ENCODE data around the gene BRD4.
"Not testable (repeated sequence)": the region's sequence is repeated elsewhere in the genome, so short reads cannot be mapped to it uniquely, and the experiment has no call there.

Gene BRD4

DNA sequence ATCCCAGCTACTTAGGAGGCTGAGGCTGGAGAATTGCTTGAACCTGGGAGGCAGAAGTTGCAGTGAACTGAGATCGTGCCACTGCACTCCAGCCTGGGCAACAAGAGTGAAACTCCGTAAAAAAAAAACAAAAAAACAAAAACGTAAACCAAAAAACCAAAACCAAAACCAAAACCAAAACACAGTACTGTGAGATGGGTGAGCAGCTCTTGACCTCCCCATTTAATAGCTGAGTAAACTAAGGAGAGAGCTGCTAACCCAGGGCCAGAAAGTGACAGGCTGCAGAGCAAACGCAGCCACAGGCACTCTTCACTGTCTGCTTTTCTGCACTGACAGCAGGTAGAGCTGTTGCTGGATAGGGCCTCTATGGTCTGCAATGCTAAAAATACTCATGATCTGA is 27.7 kb upstream of the BRD4 start:
- not testable (repeated sequence) for DNase-seq (ENCODE audit: low read depth)

DNA sequence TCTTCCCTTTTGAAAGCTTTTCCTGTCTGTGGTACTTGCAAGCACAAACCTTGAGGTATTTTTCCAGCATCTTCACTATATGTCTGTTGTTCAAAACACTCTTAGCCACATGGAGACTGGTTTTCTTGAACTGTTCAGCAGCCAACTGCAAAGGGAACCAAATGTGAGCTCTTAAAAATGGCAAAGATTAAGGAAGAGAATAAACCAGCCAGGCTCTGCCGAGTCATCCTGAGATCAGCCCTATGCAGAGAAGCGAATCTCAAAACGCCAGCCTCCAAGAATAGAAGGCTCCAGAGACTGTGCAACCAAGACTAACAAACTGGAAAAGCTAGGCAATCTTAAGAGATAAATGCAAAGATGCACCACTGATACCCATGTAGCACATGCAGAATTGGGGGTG is 26.6 kb upstream of the BRD4 start:
- DNase-seq (ENCODE audit: low read depth): peak; percentile 30

DNA sequence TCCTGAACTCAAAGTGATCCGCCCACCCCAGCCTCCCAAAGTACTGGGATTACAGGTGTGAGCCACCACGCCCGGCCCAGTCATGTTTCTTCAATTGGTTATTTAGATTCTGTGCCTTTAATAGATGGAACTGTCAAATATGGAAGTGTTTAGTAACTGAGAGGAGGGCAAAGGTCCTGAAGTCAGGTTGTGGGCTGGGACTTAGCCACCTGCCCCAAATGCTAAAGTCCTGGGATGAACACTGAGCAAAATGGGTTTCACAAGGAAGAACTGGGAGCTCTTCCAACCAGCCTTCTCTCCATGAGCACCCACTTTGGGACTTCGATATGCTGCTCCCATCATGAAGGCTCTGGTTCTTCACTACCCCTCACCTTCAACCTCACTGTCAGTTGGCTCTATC is 25.6 kb upstream of the BRD4 start:
- DNase-seq (ENCODE audit: low read depth): no peak

GRCh38 chr19:15354566-15355296 is 22.4 kb upstream of the BRD4 start:
- no peak for DNase-seq (ENCODE audit: low read depth)

- no peak for DNase-seq (ENCODE audit: low read depth)
These were observed 21.6 kb upstream of the BRD4 start for GRCh38 chr19:15353908-15354307.

DNA sequence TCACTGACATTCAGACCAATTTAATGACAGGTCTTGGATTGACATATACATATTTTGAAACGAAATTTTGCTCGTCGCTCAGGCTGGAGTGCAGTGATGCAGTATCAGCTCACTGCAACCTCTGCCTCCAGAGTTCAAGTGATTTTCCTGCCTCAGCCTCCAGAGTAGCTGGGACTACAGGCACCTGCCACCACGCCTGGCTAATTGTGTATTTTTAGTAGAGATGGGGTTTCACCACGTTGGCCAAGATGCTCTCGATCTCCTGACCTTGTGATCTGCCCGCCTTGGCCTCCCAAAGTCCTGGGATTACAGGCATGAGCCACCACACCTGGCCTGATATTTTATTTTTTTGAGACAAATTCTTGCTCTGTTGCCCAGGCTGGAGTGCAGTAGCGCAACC is 20.2 kb upstream of the BRD4 start:
- not testable (repeated sequence) for DNase-seq (ENCODE audit: low read depth)

GRCh38 chr19:15341328-15341727 is 9.0 kb upstream of the BRD4 start:
- not testable (repeated sequence) for DNase-seq (ENCODE audit: low read depth)

GRCh38 chr19:15340086-15340485 is 7.7 kb upstream of the BRD4 start:
- DNase-seq (ENCODE audit: low read depth): no peak

- DNase-seq (ENCODE audit: low read depth): no peak
These were observed 4.9 kb upstream of the BRD4 start for GRCh38 chr19:15337202-15337601.

DNA sequence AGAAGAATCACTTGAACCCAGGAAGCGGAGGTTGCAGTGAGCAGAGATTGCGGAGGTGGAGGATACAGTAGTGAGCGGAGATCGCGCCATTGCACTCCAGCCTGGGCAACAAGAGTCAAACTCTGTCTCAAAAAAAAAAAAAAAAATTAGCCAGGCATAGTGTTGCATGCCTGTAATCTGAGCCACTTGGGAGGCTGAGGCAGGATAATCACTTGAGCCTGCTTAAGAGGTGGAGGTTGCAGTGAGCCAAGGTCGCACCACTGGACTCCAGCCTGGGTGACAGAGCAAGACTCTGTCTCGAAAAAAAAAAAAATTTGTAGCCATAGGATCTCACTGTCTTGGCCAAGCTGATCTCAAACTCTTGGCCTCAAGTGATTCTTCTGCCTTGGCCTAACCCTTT is 3.7 kb upstream of the BRD4 start:
- not testable (repeated sequence) for DNase-seq (ENCODE audit: low read depth)

GRCh38 chr19:15331419-15332310 is 674 bp downstream of the BRD4 start:
- no peak for DNase-seq (ENCODE audit: low read depth)

- no peak for DNase-seq (ENCODE audit: low read depth)
These were observed 1.4 kb downstream of the BRD4 start for GRCh38 chr19:15330801-15331418.

DNA sequence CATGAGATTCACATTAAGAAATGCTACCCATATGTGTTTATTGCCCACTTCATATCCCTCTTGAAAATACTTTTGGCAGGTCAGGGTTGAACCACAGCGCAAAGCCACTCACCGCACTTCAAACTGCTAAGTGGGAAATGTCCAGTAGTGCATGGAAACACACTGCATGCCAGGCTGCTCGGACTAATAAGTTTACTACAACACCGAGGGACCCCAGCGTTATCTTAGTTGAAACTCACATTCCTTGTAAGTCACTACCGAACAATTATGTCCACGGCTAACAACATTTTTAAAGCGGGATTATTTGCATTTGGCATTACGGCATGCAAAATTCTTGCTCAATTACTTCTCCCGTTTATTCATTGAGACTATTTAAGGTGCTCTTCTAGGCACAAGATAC is 4.0 kb downstream of the BRD4 start:
- DNase-seq (ENCODE audit: low read depth): no peak

- DNase-seq (ENCODE audit: low read depth): no peak
These were observed 7.4 kb downstream of the BRD4 start for GRCh38 chr19:15324791-15325519.

DNA sequence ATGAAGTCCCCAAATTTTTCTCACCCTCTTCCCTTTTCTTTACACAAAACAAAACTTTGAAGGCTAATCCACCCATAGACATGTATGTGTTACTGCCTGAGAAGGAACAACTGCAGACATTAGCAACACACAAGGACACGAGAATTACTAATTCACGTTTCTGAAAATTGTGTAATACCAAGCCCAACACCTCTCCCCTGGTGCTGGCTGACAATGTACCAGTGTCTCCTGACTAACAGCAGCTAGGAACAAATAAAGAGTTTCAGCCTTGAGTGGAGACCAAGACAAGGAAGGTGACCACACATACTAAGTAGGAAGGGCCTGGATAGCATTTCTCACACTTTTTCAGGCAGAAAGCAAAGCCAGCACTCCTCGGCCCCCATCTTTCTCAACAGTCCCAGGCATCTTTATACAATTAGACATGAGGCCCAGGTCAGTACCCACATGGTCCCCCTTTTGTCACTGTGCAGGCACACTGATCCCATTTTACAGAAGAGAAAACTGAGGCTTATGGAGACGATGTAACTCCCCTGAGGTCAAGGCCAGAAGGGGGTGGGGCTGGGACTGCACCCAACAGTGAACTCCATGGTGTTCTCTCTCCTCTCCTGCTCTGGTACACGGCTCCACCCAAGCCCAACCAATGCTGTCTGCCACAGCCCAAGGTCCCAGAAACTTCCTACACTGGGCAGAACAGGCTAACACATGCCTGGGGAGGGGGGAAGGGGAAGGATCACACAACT is 8.7 kb downstream of the BRD4 start:
- no peak for DNase-seq (ENCODE audit: low read depth)

- DNase-seq (ENCODE audit: low read depth): no peak
These were observed 10.6 kb downstream of the BRD4 start for GRCh38 chr19:15321739-15322138.

DNA sequence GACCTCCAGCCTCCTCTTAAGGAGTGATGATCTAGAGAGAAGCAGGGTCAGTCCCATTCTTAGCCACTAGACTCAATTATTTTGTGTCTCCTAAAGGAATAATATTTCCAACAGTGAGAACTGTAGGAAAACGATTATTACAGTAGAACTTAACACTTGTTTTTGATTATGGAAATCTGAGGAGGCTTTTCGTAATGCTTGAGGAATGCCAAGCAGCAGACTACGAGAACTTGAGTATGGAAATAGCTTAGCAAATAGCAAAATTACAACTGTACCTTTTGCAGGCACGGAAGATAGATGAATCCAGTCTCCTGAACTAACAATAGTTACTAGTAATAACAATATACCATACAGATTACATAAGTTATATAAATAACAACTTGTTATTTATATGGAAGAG is 12.2 kb downstream of the BRD4 start:
- no peak for DNase-seq (ENCODE audit: low read depth)

- no peak for DNase-seq (ENCODE audit: low read depth)
These were observed 14.1 kb downstream of the BRD4 start for GRCh38 chr19:15318241-15318691.

DNA sequence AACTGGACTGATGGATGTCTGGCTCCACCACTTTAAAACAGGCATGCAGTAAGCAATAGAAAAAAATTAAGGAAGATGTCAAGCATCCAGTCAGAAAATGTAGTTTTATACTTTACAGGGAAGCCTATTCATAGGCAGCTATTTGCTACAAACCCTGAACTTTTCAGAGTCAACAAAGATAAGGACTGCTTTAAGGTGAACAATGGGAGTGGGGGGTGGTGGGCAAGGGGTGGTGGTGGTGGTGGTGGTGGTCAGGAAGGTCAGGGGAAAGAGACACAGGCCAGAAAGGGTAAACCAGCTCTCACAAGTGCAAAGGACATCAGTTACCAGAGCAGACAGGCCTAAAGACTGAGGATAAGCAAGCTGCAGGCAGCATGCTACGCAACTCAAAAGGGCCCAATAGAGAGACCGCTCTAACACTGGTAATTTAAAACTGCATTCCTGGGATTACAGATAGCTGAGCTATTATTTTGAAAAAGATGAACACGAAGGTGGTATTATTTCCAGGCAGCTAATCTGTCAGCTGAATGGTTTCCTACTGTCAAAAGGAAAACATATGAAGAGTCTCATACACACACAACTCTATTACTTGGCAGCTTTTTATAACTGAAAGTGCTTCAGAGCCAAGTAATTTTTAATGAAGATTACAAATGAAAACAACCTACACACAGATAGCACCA is 14.8 kb downstream of the BRD4 start:
- DNase-seq (ENCODE audit: low read depth): no peak

DNA sequence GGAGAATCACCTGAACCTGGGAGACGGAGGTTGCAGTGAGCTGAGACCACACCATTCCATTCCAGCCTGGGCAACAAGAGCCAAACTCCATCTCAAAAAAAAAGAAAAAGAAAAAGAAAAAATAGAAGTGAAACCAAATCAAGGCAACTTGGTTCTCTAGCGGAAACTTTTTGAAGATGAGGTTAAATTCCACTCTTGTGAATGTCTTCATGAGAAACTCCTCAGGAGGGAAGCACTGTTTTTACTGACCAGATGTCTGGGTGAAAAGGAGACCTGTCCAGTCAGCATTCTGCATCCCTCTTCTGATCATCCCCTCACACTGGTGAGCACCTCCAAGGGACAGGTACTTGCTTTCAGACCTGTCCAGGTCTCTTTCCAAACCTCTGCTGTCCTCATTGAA is 15.8 kb downstream of the BRD4 start:
- DNase-seq (ENCODE audit: low read depth): no peak

DNA sequence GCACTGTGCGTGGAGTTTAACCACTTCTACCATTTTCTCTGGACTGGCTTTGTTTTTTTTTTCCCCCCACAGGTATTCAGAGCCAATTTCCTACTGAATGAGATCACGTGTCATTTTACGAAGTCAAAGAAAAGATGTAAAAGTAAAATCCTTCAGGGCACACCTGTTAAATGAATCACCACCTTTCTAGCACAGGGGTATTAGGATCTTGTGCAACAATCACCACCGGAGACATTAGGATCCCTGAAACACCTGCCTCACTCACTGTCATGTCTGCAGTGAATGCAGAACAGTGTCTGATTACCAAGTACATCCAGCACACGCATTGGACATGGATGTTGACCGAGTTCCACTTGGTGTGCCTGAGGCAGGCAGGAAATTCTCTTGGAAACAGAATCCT is 17.2 kb downstream of the BRD4 start:
- DNase-seq (ENCODE audit: low read depth): no peak

Measured in stromal cell of bone marrow (primary cell).